ENCODE results near the gene LIPE.

Gene LIPE

GRCh38 chr19:42407085-42407815 lies 19.9 kb downstream of the LIPE start:
- no peak overlapping the region for H3K4me3 ChIP-seq (ENCODE audit: low read depth, low read length)
- TF ChIP-seq CTCF (IDR thresholded peaks at IDR 0.05; ENCODE audit: borderline replicate concordance, insufficient read depth, low read depth, low read length) = no peak

- TF ChIP-seq CTCF (IDR thresholded peaks at IDR 0.05; ENCODE audit: borderline replicate concordance, insufficient read depth, low read depth, low read length) = no peak
These were observed 21.1 kb downstream of the LIPE start for GRCh38 chr19:42406111-42406510.

GRCh38 chr19:42403586-42403985 lies 23.6 kb downstream of the LIPE start:
- no peak overlapping the region for H3K4me3 ChIP-seq (ENCODE audit: low read depth, low read length)
- no peak for TF ChIP-seq CTCF (IDR thresholded peaks at IDR 0.05; ENCODE audit: borderline replicate concordance, insufficient read depth, low read depth, low read length)

More at GRCh38 chr19:42406111-42406510, 21.1 kb downstream of the LIPE start:
- no peak overlapping the region for H3K4me3 ChIP-seq (ENCODE audit: low read depth, low read length)

- TF ChIP-seq CTCF (IDR thresholded peaks at IDR 0.05; ENCODE audit: borderline replicate concordance, insufficient read depth, low read depth, low read length) = no peak
- no peak overlapping the region for H3K4me3 ChIP-seq (ENCODE audit: low read depth, low read length)
These were observed 24.6 kb downstream of the LIPE start for GRCh38 chr19:42402376-42403116.

GRCh38 chr19:42401365-42402303 lies 25.6 kb downstream of the LIPE start:
- peak overlapping the region; percentile 50 for H3K4me3 ChIP-seq (ENCODE audit: low read depth, low read length)
- peak; percentile 75 for TF ChIP-seq CTCF (IDR thresholded peaks at IDR 0.05; ENCODE audit: borderline replicate concordance, insufficient read depth, low read depth, low read length)

- no peak for TF ChIP-seq CTCF (IDR thresholded peaks at IDR 0.05; ENCODE audit: borderline replicate concordance, insufficient read depth, low read depth, low read length)
- H3K4me3 ChIP-seq (ENCODE audit: low read depth, low read length) = no peak overlapping the region
These were observed 26.8 kb downstream of the LIPE start for GRCh38 chr19:42400404-42400803.

Data from GM12875 (cell line).